ENCODE measurements around the gene WDR1. TPM values are rescaled to one million over a fixed set of nuclear protein-coding genes. Genes with fewer than 3 reads are reported as not detected.
A peak's percentile ranks its signal among the peaks of the same experiment; 100 is the strongest.

WDR1 gene
- total RNA-seq, 2 donors from 2014 or later = 222 to 345 TPM

- H3K4me3 ChIP-seq (ENCODE audit: low read length) = no peak overlapping the region
- H3K27ac Mint-ChIP-seq = no peak overlapping the region
- no peaks in the 10 kb centered on the region for H3K9me3 ChIP-seq (ENCODE audit: control insufficient read depth, low read length)
- no peaks in the 10 kb centered on the region for H3K9me3 Mint-ChIP-seq
- TF ChIP-seq, protein P1, sequence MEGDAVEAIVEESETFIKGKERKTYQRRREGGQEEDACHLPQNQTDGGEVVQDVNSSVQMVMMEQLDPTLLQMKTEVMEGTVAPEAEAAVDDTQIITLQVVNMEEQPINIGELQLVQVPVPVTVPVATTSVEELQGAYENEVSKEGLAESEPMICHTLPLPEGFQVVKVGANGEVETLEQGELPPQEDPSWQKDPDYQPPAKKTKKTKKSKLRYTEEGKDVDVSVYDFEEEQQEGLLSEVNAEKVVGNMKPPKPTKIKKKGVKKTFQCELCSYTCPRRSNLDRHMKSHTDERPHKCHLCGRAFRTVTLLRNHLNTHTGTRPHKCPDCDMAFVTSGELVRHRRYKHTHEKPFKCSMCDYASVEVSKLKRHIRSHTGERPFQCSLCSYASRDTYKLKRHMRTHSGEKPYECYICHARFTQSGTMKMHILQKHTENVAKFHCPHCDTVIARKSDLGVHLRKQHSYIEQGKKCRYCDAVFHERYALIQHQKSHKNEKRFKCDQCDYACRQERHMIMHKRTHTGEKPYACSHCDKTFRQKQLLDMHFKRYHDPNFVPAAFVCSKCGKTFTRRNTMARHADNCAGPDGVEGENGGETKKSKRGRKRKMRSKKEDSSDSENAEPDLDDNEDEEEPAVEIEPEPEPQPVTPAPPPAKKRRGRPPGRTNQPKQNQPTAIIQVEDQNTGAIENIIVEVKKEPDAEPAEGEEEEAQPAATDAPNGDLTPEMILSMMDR (conservative IDR thresholded peaks at IDR 0.05) = peak; percentile 23
- H3K27me3 Mint-ChIP-seq (ENCODE audit: insufficient read depth) = peaks cover 42% of the 10 kb centered on the region
- DNase-seq = no peak
- H3K36me3 Mint-ChIP-seq (ENCODE audit: low read depth) = no peaks in the 10 kb centered on the region
- no peak overlapping the region for H3K27ac ChIP-seq (ENCODE audit: low read depth, low read length)
- H3K36me3 ChIP-seq (ENCODE audit: control insufficient read depth, insufficient read depth, low read length) = no peaks in the 10 kb centered on the region
- H3K4me1 ChIP-seq (ENCODE audit: control insufficient read depth, insufficient read depth, low read length) = no peaks in the 10 kb centered on the region
- no peak overlapping the region for H3K9ac ChIP-seq (ENCODE audit: extremely low read depth, low read length, poor library complexity, severe bottlenecking)
- 97% methylated on average over 1 of the region's 1 CpG; no CpG with 5 or more reads in 1 of the 2 experiments for WGBS, 2 experiments (ENCODE audit: insufficient coverage in 1 of 2, insufficient read length in 1 of 2)
- peaks cover 2% of the 10 kb centered on the region for H3K4me1 Mint-ChIP-seq
- H3K27me3 ChIP-seq (ENCODE audit: control insufficient read depth, insufficient read depth, low read length, poor library complexity, severe bottlenecking) = peaks cover 25% of the 10 kb centered on the region
- H3K4me3 Mint-ChIP-seq = no peak overlapping the region
Measured at GRCh38 chr4:10153161-10153560, 36.6 kb upstream of the WDR1 start.

GRCh38 chr4:10151182-10151581 lies 34.6 kb upstream of the WDR1 start:
- Mint-ChIP-seq H3K4me3 (no peak overlapping the region), H3K27ac (no peak overlapping the region), H3K27me3 (ENCODE audit: insufficient read depth) (peaks cover 42% of the 10 kb centered on the region), H3K9me3 (no peaks in the 10 kb centered on the region), H3K36me3 (ENCODE audit: low read depth) (no peaks in the 10 kb centered on the region), H3K4me1 (no peaks in the 10 kb centered on the region)
- Histone ChIP-seq H3K4me3 (ENCODE audit: low read length) (no peak overlapping the region), H3K27ac (ENCODE audit: low read depth, low read length) (no peak overlapping the region), H3K9ac (ENCODE audit: extremely low read depth, low read length, poor library complexity, severe bottlenecking) (no peak overlapping the region), H3K27me3 (ENCODE audit: control insufficient read depth, insufficient read depth, low read length, poor library complexity, severe bottlenecking) (peaks cover 25% of the 10 kb centered on the region), H3K4me1 (ENCODE audit: control insufficient read depth, insufficient read depth, low read length) (no peaks in the 10 kb centered on the region), H3K36me3 (ENCODE audit: control insufficient read depth, insufficient read depth, low read length) (no peaks in the 10 kb centered on the region), H3K9me3 (ENCODE audit: control insufficient read depth, low read length) (no peaks in the 10 kb centered on the region)
- TF ChIP-seq, protein P1 (conservative IDR thresholded peaks at IDR 0.05) = no peak
- no peak for DNase-seq
- WGBS, 2 experiments (ENCODE audit: insufficient coverage in 1 of 2, insufficient read length in 1 of 2) = 90 to 98% methylated on average over 5 of the region's 5 CpGs

- H3K36me3 Mint-ChIP-seq (ENCODE audit: low read depth) = no peaks in the 10 kb centered on the region
- H3K4me3 ChIP-seq (ENCODE audit: low read length) = no peak overlapping the region
- no peaks in the 10 kb centered on the region for H3K27me3 ChIP-seq (ENCODE audit: control insufficient read depth, insufficient read depth, low read length, poor library complexity, severe bottlenecking)
- no peak overlapping the region for H3K27ac Mint-ChIP-seq
- H3K9me3 Mint-ChIP-seq = no peaks in the 10 kb centered on the region
- TF ChIP-seq, protein P1 (conservative IDR thresholded peaks at IDR 0.05) = no peak
- WGBS, 2 experiments (ENCODE audit: insufficient coverage in 1 of 2, insufficient read length in 1 of 2) = 89 to 100% methylated on average over 3 to 4 of the region's 4 CpGs
- H3K4me3 Mint-ChIP-seq = no peak overlapping the region
- no peak overlapping the region for H3K9ac ChIP-seq (ENCODE audit: extremely low read depth, low read length, poor library complexity, severe bottlenecking)
- no peaks in the 10 kb centered on the region for H3K4me1 ChIP-seq (ENCODE audit: control insufficient read depth, insufficient read depth, low read length)
- H3K36me3 ChIP-seq (ENCODE audit: control insufficient read depth, insufficient read depth, low read length) = no peaks in the 10 kb centered on the region
- H3K27ac ChIP-seq (ENCODE audit: low read depth, low read length) = no peak overlapping the region
- no peak for DNase-seq
- H3K9me3 ChIP-seq (ENCODE audit: control insufficient read depth, low read length) = no peaks in the 10 kb centered on the region
- H3K4me1 Mint-ChIP-seq = peaks cover 6% of the 10 kb centered on the region
- peaks cover 17% of the 10 kb centered on the region for H3K27me3 Mint-ChIP-seq (ENCODE audit: insufficient read depth)
Measured at GRCh38 chr4:10144966-10145365, 28.4 kb upstream of the WDR1 start.
